HG03196 (cell line): ENCODE data around the gene PFAS.
"Not testable (repeated sequence)": the region's sequence is repeated elsewhere in the genome, so short reads cannot be mapped to it uniquely, and the experiment has no call there.

Source experiments
- ATAC-seq: cut with Tn5 transposase; IDR thresholded peaks from one replicate; pipeline ENCODE4 v1.9.1; 2021; ENCODE audit not compliant: unreplicated experiment

Gene PFAS

DNA sequence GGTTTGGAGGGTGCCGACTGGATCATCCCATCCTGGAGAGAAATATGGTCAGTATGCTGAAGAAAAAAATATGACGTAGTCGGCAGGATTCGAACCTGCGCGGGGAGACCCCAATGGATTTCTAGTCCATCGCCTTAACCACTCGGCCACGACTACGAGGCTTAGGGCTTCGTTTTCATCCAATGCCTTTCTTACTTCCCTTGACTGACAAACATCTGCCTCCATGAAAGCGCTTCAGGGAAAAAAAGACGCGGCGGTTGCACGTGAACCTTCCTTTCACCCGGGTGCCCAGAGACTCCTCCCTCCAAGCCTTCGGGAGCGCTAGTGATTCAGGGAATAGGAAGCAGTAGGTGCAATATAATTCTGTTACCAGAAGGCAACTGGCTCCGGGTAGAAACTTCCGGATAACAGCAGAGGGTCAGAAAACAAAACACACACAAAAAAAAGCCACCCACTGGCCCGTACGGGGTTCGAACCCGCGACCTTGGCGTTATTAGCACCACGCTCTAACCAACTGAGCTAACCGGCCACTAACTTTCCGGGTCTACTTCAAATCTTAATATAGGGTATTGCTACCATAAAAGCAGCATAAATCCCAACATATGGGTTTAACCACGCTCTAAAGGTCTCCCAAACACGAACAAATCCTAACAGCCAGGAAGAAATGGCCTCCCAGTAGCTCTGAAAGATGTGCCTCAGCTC, 22.4 kb upstream of the PFAS start:
- ATAC-seq, result no peak

DNA sequence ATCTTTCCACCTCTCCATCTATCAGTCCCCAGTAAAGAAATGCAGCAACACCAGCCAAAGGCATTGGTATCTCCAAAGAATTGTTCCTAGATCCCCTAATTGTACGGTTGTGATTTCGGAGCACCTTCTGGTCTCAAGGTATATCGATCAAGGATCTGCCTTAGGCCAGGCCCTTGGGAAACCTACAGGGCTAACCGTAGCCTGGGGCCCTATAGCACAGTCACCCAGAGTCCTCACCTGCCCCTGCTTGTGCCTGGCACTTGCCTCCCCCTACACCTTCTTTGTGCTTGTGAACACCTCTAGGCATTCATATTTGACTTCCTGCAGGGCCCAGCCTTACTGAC, 21.9 kb upstream of the PFAS start:
- ATAC-seq, result no peak

DNA sequence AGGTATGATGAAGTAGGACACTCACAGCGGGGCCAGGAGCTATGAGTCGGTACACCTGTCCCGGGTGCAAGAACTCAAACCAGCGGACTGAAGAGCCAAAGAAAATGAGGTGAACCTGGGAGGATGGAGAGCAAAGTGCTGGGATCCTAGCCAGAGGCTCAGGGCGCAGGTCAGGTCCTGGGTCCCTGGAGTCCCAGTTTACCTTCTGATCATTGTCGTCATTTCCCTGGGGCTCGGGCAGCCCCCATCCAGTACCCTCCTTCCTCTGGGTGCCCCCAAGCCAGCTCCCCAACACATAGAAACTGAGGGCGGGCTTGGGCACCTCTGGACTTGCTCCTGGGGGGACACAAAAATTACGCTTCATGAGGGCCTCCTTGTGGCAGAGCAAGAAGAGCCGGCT, 17.4 kb upstream of the PFAS start:
- no peak for ATAC-seq

DNA sequence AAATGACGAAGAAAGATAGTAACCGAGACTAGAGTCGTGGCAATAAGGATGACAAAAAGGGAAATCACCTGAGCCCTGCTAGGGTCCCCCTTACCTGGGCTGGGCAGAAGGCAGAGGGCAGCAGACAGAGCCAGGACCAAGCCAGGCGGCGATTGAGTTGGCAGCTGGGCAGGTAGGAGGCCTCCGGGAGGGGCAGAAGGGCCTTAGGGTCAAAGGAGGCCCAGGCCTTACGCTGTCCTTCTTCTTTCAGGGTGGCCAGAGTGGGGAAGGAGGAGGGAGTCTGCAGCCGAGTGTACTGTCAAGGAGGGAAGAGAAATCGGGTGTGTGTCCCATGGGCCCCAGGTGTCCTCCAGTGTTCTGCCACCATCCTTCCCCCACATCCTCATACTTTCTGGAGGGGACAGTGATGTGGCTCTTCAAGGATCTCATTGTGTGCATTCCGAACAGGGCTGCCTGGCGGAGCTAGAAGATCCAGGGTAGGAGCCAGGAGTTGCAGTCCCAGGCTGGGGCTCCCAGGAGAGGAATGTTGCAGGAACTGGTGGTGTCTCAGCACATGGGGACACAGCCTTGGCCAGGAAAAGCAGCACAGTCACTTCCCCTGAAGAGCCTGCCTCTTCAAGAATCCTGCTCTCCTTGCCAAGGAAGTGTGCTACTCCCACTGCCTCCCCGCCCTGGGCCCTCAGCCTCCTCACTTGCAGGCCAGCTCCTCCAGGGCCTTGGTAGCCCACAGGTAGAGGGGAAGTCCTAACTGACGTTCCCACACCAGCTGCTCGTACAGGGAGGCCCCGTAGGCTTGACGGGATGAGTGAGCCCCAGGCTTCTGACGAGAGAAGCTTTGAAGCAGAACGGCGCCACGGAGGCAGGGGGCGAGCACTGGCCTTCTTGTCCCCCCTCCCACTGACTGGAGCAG, 14.5 kb upstream of the PFAS start:
- no peak for ATAC-seq

DNA sequence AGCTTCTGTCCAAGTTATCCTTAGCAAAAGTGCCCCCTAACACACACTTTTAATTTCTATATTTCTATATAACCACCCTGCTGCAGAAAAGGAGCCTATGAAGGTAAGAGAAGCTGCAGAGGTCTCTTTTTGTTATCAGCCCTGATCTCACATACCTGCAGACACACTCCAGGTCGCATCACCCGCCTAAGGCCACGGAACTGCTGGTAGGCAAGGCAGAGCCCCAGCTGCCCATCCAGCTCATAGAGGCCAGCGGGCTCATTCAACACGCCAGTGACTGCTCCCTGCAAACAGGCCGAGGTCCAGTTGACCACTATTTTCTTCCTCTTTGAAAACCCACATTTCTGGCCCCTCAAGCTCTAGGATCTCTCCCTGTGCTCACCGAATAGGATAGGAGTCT, 13.4 kb upstream of the PFAS start:
- ATAC-seq, result no peak

DNA sequence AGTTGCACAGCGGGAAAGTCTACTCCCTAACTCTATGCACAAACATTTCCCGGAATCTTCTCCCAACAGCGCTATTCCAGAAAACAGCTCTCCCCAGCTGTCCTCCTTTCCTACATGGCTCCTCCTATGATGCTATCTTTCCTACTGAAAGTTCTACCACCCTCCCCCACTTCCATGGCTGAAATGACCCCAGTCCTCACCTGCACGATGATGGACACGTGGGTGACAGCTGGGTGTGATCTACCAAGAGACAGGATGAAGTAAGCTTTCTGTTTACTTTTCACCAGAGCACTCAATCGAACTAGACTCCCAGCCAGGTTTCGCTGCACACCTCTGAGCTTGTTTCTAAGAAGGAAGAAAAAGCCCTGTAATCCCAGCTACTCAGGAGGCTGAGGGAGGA, 11.9 kb upstream of the PFAS start:
- ATAC-seq, result no peak

DNA sequence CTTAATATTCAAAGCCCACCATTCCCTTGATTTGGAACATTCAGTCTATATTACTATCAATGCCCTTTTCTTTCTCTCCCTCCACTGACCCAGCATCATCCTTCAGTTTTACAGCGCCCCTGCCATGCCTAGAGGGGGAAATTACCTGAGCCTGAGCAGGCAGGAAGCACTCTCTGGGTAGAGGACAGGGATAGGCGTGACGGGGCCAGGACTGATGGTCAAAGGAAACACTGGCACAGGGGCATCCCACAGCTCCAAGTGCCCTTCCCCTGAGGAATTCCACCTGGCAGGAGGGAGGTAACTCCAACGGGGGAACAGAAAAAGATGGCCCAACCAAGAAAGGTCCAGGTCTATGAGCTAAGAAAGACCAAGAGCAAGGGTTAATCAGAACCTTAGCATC, 11.2 kb upstream of the PFAS start:
- no peak for ATAC-seq

DNA sequence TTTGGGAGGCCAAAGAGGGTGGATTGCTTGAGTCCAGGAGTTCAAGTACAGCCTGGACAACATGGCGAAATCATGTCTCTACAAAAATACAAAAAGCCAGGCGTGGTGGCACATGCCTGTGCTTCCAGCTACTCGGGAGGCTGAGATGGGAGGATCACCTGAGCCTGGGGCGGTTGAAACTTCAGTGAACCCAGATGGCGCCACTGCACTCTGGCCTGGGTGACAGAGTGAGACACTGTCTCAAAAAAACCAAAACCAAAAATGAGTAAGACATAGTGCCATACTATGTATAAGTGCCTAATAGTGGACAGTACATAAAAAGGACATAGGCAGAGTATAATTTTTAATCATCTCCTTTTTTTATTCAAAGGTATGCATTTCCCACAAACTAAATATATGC, 5.3 kb upstream of the PFAS start:
- ATAC-seq, result no peak

DNA sequence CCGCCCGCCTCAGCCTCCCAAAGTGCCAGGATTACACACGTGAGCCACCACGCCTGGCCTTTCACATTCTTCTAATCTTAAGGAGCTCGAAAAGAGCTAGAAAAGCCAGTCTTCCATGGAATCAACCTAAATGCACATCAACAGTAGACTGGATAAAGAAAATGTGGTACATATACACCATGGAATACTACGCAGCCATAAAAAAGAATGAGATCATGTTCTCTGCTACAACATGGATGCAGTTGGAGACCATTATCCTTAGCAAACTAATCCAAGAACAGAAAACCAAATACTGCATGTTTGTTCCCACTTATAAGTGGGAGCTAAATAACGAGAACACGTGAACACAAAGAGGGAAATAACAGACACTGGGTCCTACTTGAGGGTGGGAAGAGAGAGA, 4.3 kb upstream of the PFAS start:
- no peak for ATAC-seq

DNA sequence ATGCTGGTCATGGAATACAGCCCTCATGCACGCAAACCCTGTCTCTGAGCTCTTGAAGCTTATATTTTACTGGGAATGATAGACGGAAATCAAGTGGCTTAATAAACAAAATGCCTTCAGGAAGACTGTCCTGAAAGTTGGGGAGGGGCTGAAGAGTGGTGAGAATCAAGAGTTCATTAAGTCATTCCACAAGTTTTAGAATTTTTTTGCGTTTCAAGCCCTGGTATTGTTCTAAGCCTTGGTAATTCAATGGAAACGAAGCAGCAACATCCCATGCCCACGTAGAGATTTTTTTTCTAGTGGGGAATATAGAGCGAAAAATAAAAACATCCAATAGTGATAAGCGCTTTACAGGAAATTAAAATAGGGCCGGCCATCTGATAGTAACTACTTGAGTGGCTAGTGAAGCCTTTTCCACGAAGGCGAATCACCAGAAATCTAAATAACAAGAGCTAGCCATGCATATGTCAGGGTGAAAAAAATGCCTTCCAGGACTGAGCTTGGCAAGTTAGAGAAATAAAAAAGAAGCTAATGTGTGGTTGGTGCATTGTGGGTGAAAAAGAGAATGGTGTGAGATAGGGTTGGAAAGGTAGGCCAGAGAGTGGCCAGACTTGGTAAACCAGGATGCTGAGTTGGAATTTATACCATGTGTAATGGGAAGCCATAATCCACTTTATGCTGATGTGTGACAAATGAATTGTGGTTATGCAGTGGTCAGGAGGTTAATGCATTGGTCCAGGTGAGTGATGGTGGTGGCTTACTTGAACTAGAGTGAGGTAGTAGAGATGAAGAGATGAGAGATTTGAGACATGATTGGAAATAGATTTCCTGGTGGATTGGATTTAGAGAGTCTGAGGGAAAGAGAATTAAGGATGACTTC, 772 bp downstream of the PFAS start:
- ATAC-seq, result no peak

DNA sequence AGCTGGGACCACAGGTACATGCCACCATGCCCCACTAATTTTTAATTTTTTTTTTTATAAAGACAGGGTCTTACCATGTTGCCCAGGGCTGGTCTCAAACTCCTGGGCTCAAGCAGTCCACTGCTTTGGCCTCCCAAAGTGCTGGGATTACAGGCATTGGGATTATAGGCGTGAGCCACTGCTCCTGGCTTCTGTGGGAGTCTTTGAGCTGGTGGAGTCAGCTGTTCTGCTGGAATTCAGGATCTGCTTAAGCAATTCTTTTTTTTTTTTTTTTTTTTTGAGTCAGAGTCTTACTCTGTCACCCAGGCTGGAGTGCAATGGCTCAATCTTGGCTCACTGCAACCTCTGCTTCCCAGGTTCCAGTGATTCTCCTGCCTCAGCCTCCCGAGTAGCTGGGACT, 2.3 kb downstream of the PFAS start:
- not testable (repeated sequence) for ATAC-seq

DNA sequence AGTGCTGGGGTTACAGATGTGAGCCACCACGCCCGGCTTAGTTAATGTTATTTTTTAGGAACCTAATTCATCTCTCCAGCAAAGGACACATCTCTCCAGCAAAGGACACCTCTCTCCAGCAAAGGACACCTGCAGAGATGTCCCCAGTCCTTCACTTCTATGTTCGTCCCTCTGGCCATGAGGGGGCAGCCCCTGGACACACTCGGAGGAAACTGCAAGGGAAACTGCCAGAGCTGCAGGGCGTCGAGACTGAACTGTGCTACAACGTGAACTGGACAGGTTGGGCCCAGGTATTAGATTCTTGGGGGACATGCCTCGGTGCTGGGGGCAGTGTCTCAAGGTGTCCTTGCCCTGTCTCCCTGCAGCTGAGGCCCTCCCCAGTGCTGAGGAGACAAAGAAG, 4.7 kb downstream of the PFAS start:
- no peak for ATAC-seq

DNA sequence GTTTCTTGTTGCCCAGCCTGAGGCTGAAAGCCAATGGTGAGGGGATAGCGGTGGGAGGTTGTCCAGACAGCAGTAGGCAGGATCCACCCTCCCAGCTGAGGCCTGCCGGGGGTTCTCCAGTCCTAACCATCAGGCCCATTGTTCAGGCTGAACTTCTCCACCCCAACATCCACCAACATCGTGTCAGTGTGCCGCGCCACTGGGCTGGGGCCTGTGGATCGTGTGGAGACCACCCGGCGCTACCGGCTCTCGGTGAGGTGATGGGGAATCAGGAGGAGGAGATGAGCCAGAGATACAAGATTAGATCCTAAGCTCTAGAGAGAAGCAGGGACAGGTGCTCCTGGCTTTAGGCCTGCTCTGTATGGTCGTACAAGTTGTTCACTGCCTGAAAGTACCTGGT, 5.8 kb downstream of the PFAS start:
- ATAC-seq, result no peak

DNA sequence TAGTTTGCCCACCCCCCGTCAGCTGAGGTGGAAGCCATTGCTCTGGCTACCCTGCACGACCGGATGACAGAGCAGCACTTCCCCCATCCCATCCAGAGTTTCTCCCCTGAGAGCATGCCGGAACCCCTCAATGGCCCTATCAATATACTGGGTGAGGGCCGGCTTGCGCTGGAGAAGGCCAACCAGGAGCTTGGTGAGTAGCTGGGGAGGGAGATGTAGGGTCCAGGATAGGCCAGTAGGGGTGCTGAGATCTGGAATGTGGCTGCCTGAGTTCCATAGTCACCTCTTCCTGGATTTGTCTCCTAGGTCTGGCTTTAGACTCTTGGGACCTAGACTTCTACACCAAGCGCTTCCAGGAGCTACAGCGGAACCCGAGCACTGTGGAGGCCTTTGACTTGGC, 6.4 kb downstream of the PFAS start:
- ATAC-seq, result no peak

DNA sequence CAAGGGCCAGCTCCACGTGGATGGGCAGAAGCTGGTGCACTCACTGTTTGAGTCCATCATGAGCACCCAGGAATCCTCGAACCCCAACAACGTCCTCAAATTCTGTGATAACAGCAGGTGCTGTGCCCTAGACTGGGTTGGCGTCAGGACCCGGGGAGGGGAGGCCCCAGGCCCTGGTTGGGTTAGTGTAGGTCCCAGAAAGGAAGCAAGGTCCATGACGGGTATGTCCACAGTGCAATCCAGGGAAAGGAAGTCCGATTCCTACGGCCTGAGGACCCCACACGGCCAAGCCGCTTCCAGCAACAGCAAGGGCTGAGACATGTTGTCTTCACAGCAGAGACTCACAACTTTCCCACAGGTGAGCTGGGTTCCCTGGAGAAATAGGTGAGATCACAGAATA, 7.2 kb downstream of the PFAS start:
- no peak for ATAC-seq

DNA sequence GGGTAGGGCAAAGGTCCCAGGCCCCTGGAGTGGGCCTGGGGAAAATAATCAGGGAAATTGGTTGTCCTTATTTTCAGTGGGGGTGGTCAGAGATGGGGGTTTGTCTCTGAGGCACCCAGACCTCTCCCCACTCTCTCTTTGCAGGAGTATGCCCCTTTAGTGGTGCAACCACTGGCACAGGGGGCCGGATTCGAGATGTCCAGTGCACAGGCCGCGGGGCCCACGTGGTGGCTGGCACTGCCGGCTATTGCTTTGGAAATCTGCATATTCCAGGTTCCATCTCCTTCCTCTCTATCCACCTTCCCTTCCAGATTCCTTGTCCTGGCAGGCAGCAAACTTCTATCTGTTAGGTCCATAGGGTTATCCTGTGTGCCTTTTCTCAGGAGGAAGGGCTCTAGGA, 7.6 kb downstream of the PFAS start:
- ATAC-seq, result no peak

DNA sequence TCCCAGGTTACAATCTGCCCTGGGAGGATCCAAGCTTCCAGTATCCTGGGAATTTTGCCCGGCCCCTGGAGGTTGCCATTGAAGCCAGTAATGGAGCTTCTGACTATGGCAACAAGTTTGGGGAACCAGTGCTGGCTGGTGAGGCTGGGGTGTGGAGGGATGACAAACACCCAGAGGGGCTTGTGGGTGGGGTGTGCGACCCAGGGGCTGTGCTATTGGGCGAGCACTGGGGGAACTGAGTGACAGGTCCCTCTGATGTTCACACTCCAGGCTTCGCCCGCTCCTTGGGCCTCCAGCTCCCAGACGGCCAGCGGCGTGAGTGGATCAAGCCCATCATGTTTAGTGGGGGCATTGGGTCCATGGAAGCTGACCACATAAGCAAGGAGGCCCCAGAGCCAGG, 8.7 kb downstream of the PFAS start:
- ATAC-seq, result no peak

DNA sequence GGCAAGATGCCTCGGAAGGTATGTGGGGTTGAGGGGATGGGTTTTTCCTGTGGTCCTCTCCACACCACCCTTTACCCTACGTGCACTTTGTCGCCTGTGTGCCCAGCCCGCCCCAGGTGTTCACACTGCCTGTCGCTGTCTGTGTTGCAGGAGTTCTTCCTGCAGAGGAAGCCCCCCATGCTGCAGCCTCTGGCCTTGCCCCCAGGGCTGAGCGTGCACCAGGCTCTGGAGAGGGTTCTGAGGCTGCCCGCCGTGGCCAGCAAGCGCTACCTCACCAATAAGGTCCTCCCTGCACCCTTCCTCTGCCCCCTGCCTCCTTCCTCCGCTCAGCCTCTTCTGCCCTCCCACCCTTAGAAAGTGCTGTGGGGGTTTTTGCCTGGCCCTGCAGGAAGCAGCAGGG, 15.2 kb downstream of the PFAS start:
- ATAC-seq, result no peak

DNA sequence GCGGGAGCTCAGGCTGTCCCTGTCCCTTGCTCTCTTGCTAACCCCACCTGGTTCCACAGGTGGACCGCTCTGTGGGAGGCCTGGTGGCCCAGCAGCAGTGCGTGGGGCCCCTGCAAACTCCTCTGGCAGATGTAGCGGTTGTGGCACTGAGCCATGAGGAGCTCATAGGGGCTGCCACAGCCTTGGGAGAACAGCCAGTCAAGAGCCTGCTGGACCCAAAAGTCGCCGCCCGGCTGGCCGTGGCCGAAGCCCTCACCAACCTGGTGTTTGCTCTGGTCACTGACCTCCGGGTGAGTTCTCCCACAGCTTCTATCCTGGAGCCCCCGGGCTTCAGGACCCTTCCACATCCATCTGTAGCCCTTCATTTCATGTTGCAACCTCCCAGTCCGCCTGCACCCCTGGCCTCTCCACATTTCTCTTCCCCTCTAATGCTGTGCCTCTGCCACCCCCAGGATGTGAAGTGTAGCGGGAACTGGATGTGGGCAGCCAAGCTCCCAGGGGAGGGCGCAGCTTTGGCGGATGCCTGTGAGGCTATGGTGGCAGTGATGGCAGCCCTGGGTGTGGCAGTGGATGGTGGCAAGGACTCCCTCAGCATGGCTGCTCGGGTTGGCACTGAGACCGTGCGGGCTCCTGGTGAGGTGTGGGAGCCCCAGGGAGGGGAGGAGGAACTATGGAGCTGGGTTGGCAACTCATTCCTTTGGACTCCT, 15.9 kb downstream of the PFAS start:
- ATAC-seq, result no peak

DNA sequence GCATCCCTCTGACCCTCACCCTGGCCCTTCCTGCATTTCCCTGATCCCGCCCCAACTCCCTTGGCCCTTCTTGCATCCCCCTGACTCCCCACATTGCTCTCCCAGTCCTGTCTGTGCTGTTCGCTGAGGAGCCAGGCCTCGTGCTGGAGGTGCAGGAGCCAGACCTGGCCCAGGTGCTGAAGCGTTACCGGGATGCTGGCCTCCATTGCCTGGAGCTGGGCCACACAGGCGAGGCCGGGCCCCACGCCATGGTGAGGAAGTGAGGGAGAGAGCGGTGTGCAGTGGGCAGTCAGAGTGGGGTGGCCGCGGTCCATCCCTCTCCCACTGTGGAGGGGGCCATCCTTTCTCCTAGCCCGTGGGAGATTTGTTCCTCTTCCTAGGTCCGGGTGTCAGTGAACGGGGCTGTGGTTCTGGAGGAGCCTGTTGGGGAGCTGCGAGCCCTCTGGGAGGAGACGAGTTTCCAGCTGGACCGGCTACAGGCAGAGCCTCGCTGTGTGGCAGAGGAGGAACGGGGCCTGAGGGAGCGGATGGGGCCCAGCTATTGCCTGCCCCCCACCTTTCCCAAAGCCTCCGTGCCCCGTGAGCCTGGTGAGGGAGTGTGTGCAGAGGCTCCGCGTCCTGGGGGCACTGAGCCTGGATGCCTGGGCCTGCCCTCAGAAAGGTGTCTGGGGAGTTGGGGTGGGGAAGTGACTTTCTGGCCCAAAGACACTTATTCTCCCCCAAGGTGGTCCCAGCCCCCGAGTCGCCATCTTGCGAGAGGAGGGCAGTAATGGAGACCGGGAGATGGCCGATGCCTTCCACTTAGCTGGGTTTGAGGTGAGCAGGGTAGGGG, 17.8 kb downstream of the PFAS start:
- ATAC-seq, result no peak
